ENCODE measurements around the gene FLT3. TPM values are rescaled to one million over a fixed set of nuclear protein-coding genes. Genes with fewer than 3 reads are reported as not detected.

The FLT3 gene
- total RNA-seq, 2 donors from 2014 or later: 0.12 to 0.26 TPM

DNA sequence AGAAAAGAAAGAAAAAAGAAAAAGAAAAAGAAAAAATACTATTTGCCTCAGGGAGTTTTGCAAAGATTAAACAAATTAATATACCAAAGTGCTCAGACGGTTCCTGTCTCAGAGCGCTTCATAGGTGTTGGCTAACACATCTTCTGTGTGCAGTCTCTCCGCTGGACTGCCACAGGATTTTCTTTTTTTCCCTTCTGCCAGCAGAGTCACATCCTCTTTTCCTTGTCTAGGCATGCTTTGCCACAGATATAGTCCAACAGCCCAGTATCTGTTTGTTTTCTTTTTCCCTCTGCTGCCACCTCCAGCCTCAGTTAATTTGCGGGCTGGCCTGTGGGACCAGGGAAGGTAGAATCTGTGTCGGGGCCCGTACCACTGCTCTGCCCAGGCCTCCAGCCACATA lies 108.5 kb downstream of the FLT3 start:
- Histone ChIP-seq H3K4me3 (no peak overlapping the region), H3K27ac (no peak overlapping the region), H3K4me1 (no peaks in the 10 kb centered on the region), H3K27me3 (no peaks in the 10 kb centered on the region), H3K36me3 (no peaks in the 10 kb centered on the region), H3K9me3 (no peaks in the 10 kb centered on the region)
- DNase-seq (ENCODE audit: low spot score): no peak
- TF ChIP-seq, protein P1, sequence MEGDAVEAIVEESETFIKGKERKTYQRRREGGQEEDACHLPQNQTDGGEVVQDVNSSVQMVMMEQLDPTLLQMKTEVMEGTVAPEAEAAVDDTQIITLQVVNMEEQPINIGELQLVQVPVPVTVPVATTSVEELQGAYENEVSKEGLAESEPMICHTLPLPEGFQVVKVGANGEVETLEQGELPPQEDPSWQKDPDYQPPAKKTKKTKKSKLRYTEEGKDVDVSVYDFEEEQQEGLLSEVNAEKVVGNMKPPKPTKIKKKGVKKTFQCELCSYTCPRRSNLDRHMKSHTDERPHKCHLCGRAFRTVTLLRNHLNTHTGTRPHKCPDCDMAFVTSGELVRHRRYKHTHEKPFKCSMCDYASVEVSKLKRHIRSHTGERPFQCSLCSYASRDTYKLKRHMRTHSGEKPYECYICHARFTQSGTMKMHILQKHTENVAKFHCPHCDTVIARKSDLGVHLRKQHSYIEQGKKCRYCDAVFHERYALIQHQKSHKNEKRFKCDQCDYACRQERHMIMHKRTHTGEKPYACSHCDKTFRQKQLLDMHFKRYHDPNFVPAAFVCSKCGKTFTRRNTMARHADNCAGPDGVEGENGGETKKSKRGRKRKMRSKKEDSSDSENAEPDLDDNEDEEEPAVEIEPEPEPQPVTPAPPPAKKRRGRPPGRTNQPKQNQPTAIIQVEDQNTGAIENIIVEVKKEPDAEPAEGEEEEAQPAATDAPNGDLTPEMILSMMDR (IDR thresholded peaks at IDR 0.05): no peak

DNA sequence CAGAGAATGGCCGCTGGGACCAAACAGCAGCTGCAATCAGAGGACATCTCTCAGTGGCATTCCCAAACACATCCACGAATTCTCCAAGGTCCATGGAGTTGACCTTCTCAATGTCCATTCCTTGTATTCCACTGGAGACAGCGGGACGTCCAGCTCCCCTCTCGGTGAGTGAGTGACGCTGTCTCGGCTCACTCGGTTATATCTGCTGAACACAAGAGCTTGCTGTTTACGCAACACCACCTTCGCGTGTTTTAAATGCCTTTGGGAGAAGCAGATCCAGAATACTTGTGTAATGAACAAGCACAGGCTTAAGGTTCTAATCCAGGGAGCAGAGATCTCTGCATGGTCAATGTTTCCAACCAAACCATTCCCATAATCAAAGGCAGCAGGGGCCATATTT lies 111.9 kb downstream of the FLT3 start, which contains the start of gene URAD:
Gene URAD, minus strand, starts transcription at position 174 of the 400 bp plus-strand sequence. Its CDS starts 56 bp downstream, at position 118.
- TF ChIP-seq, protein P1 (IDR thresholded peaks at IDR 0.05): no peak
- Histone ChIP-seq H3K9me3 (no peaks in the 10 kb centered on the region), H3K27ac (no peak within 1 kb of the TSS), H3K4me3 (no peak within 1 kb of the TSS), H3K36me3 (no peaks in the 10 kb centered on the region), H3K4me1 (no peaks in the 10 kb centered on the region), H3K27me3 (no peaks in the 10 kb centered on the region)
- DNase-seq (ENCODE audit: low spot score): no peak

DNA sequence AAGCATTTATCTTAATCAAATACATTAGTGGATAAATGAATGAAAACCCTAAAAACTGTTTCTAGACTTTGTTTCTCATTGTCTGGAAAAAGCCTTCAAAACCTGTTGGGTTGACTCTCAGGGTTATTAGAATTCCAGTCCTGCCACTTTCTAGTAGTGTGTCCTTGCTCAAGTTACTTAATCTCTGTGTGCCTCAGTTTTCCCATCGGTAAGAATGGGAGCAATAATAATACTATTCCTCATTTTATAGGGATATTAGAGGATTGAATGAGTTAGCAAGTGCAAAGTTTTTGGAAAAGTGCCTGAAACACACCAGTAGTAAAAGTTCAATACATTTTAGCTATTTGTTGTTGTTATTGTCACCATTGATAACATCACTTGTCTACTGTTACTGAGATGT lies 114.8 kb downstream of the FLT3 start:
- TF ChIP-seq, protein P1 (IDR thresholded peaks at IDR 0.05): no peak
- H3K4me1 ChIP-seq: peaks cover 0 to under 1% of the 10 kb centered on the region in 2 donors
- no peaks in the 10 kb centered on the region for H3K9me3 ChIP-seq
- no peak overlapping the region for H3K27ac ChIP-seq
- H3K36me3 ChIP-seq: no peaks in the 10 kb centered on the region
- peaks cover 2 to 16% of the 10 kb centered on the region in 2 donors for H3K27me3 ChIP-seq
- no peak for DNase-seq (ENCODE audit: low spot score)
- no peak overlapping the region for H3K4me3 ChIP-seq

DNA sequence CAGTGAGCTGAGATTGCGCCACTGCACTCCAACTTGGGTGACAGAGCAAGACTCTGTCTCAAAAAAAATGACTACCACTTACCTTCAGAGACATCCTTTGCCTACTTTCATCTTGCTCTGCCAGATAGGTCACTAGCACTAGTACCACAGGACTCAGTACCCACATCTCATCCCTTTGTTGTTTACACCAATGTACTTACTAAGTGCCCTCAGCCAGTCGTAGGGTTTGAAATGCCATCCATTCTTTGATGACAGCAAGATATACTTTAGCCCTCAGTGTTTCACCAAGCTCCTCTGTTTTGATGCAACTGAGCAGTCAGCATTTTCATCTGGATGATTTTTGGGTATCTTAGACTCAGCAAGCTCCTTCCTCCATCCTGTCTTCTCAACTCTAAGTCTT lies 118.0 kb downstream of the FLT3 start:
- Histone ChIP-seq H3K4me3 (no peak overlapping the region), H3K4me1 (peaks cover 0 to 31% of the 10 kb centered on the region in 2 donors), H3K9me3 (no peaks in the 10 kb centered on the region), H3K36me3 (no peaks in the 10 kb centered on the region), H3K27ac (no peak overlapping the region), H3K27me3 (peaks cover 19 to 47% of the 10 kb centered on the region in 2 donors)
- no peak for DNase-seq (ENCODE audit: low spot score)
- TF ChIP-seq, protein P1 (IDR thresholded peaks at IDR 0.05): no peak

DNA sequence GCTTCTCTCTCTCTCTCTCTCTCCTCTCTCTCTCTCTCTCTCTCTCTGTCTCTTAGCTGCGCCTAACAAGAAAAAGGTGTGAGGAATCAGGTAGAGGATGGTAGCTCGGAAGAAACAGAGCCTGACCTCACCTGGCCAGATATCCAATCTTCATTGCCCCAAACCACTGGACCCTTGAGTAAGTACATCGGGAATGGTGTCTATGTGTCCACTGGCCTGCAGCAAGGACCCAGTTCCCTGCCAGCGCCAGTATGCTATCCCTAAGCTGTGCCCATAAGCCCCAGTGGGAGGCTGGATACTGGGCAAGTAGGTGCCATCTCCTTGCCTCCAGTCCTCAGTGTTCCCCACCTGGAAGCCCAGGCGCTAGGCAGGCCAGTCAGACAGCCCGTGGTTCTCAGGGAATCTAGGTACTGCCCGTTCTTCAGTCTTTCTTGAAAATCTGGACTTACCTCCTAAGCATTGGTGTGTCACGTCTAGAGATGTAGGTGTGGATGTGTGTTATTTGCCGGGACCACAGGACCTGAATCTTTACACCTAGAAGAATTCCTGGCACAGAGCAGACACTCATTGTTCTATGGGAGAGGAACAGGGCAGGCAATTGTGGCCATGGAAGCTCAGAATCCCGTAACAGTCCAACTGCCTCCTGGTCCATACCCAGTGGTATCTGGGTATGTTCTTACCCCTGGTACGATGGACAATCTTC lies 119.2 kb downstream of the FLT3 start:
- Histone ChIP-seq H3K36me3 (no peaks in the 10 kb centered on the region), H3K4me3 (no peak overlapping the region), H3K27me3 (peaks cover 19 to 50% of the 10 kb centered on the region in 2 donors), H3K9me3 (no peaks in the 10 kb centered on the region), H3K27ac (no peak overlapping the region), H3K4me1 (peaks cover 0 to 31% of the 10 kb centered on the region in 2 donors)
- DNase-seq (ENCODE audit: low spot score): no peak
- TF ChIP-seq, protein P1 (IDR thresholded peaks at IDR 0.05): no peak
